Fibroblast of lung (primary cell): ENCODE measurements around the gene ZNF398. TPM values are rescaled to one million over a fixed set of nuclear protein-coding genes. Genes with fewer than 3 reads are reported as not detected.

ENCODE experiments used
- DNase-seq, 2 donors: peaks; one replicate each; pipeline versions ENCODE4 v3.0.0 to v3.0.0-alpha.2; 2010; ENCODE audit warnings: low read depth in 2 of 2
- H2AFZ ChIP-seq: 2 replicates; pipeline ENCODE4 v1.5.1; 2012; ENCODE audit warnings: low read length, control low read depth, inconsistent platforms
- H3K27ac ChIP-seq: 2 replicates; pipeline ENCODE4 v1.5.1; 2011; ENCODE audit warnings: low read length, control low read depth; ENCODE audit not compliant: insufficient read depth
- H3K27me3 ChIP-seq: 2 replicates; pipeline ENCODE4 v1.5.1; 2011; ENCODE audit warnings: mild to moderate bottlenecking, low read length; ENCODE audit not compliant: control insufficient read depth, insufficient read depth
- H3K36me3 ChIP-seq: 2 replicates; pipeline ENCODE4 v1.5.1; 2011; ENCODE audit warnings: low read length; ENCODE audit not compliant: control insufficient read depth, insufficient read depth
- H3K4me1 ChIP-seq: 2 replicates; pipeline ENCODE4 v1.5.1; 2011; ENCODE audit warnings: low read length; ENCODE audit not compliant: control insufficient read depth, insufficient read depth; ENCODE audit errors: extremely low read depth
- H3K4me2 ChIP-seq: 2 replicates; pipeline ENCODE4 v1.5.1; 2011; ENCODE audit warnings: low read length, control low read depth; ENCODE audit not compliant: insufficient read depth; ENCODE audit errors: extremely low read depth
- H3K4me3 ChIP-seq, 4 experiments: fragments of 200-600 bp in 1 of 4; sonication (generic) in 1 of 4; replicated peaks in 1 of 4; 2 replicates each; pipeline ENCODE4 v1.5.1; 2011 to 2016; ENCODE audit warnings: low read length in 4 of 4, low read depth in 3 of 4, mild to moderate bottlenecking in 3 of 4, control low read depth in 2 of 4, inconsistent platforms in 1 of 4, mixed read lengths in 1 of 4; ENCODE audit not compliant: insufficient read depth in 1 of 4; ENCODE audit errors: control extremely low read depth in 1 of 4
- H3K79me2 ChIP-seq: 2 replicates; pipeline ENCODE4 v1.5.1; 2012; ENCODE audit warnings: mild to moderate bottlenecking, low read length, inconsistent platforms; ENCODE audit not compliant: control insufficient read depth, insufficient read depth
- H3K9ac ChIP-seq: 2 replicates; pipeline ENCODE4 v1.5.1; 2011; ENCODE audit warnings: mild to moderate bottlenecking, low read length, control low read depth; ENCODE audit not compliant: insufficient read depth
- H3K9me3 ChIP-seq: 2 replicates; pipeline ENCODE4 v1.5.1; 2012; ENCODE audit warnings: low read depth, low read length; ENCODE audit not compliant: control insufficient read depth, insufficient read depth
- H4K20me1 ChIP-seq: 2 replicates; pipeline ENCODE4 v1.5.1; 2011; ENCODE audit warnings: low read length; ENCODE audit not compliant: control insufficient read depth, insufficient read depth; ENCODE audit errors: extremely low read depth
- EZH2 ChIP-seq: IDR thresholded peaks from 2 replicates; pipeline ENCODE4 v1.5.1; 2012; ENCODE audit warnings: low read length, control low read depth, mild to moderate bottlenecking; ENCODE audit errors: missing control alignments
- polyA plus RNA-seq, 2 donors: library from polyadenylated mRNA; depleted of rRNA in 1 of 2; stranded (reverse) in 1 of 2; unstranded in 1 of 2; fragments of >200 nt; gene quantifications; 2 replicates each; pipeline ENCODE4 v1.2.1, GENCODE V29; 2011 to 2012; ENCODE audit warnings: missing spikeins in 1 of 2
- total RNA-seq: library from RNA; depleted of rRNA; stranded (reverse); fragments of >200 nt; gene quantifications from 2 replicates; pipeline ENCODE4 v1.2.1, GENCODE V29; 2014
- TF ChIP-seq, protein P1 (sequence below), 2 donors: IDR thresholded peaks in 1 of 2; conservative IDR thresholded peaks in 1 of 2; 1 replicate in 1 of 2; 2 replicates in 1 of 2; pipeline ENCODE4 v1.5.1; 2011 to 2012; ENCODE audit warnings: low read length in 2 of 2, control low read depth in 1 of 2, inconsistent platforms in 1 of 2, low read depth in 1 of 2, mild to moderate bottlenecking in 1 of 2

ZNF398 gene
- total and polyA plus RNA-seq, 2 donors (not counting 1 experiment from before 2014, with no cell fraction given), result 6.7 to 7.3 TPM

DNA sequence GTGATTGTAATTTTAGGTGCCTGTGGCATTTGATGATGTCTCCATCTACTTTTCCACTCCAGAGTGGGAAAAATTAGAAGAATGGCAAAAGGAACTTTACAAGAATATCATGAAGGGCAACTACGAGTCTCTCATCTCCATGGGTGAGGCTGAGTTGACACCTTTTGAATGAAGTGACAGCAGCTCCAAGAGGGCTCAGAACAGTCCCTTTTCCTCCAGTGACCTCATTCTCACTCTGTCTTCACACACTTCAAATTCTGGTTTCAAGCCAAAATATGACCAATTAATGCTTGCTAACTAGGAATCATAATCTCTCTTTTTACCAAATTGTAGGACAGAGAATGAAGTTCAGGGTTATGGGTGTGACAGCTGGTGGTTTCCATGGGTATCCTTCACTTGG lies 18.9 kb downstream of the ZNF398 start:
- H2AFZ ChIP-seq, result no peak overlapping the region
- DNase-seq, result no peak
- H4K20me1 ChIP-seq, result no peaks in the 10 kb centered on the region
- no peaks in the 10 kb centered on the region for H3K27me3 ChIP-seq
- peaks cover 6% of the 10 kb centered on the region for H3K36me3 ChIP-seq
- H3K4me2 ChIP-seq, result no peak overlapping the region
- TF ChIP-seq, protein P1, sequence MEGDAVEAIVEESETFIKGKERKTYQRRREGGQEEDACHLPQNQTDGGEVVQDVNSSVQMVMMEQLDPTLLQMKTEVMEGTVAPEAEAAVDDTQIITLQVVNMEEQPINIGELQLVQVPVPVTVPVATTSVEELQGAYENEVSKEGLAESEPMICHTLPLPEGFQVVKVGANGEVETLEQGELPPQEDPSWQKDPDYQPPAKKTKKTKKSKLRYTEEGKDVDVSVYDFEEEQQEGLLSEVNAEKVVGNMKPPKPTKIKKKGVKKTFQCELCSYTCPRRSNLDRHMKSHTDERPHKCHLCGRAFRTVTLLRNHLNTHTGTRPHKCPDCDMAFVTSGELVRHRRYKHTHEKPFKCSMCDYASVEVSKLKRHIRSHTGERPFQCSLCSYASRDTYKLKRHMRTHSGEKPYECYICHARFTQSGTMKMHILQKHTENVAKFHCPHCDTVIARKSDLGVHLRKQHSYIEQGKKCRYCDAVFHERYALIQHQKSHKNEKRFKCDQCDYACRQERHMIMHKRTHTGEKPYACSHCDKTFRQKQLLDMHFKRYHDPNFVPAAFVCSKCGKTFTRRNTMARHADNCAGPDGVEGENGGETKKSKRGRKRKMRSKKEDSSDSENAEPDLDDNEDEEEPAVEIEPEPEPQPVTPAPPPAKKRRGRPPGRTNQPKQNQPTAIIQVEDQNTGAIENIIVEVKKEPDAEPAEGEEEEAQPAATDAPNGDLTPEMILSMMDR (conservative IDR thresholded peaks at IDR 0.05 in 1 of 2, IDR thresholded peaks at IDR 0.05 in 1 of 2; ENCODE audit: low read depth in 1 of 2, low read length in 2 of 2), result no peak
- no peak for TF ChIP-seq EZH2
- H3K27ac ChIP-seq, result no peak overlapping the region
- peaks cover 6% of the 10 kb centered on the region for H3K79me2 ChIP-seq
- no peak overlapping the region for H3K4me3 ChIP-seq
- H3K4me1 ChIP-seq, result no peaks in the 10 kb centered on the region
- no peaks in the 10 kb centered on the region for H3K9me3 ChIP-seq
- H3K9ac ChIP-seq, result no peak overlapping the region

DNA sequence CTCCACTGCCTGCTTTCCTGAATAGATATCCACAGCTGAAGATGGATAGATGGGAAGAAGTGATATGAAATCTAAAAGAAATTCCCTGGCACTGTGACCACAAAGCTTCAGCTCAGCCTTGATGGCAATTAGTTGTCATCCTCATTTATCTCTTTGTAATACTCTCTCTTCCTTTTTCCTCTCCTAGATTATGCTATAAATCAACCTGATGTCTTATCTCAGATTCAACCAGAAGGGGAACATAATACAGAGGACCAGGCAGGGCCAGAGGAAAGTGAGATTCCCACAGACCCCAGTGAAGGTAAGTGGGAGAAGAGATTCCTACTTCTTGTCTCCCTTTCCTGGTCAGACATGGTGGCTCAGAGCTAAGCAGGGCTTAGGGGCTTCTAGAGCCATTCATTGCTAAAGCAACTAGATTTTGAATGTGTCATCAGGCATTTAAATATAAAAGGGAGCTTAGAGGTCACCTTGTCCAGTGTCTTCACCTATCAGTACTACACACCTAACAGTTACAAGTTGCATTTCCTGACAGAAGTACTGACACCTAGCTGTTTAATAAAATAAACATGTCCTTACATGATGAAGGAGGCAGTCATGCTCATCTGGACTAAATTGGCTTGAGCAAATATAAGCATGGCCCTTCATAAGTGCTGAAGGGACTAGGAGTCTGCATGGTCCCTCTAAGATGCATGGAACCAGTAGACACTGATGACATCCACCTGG lies 19.5 kb downstream of the ZNF398 start:
- H3K9ac ChIP-seq, result no peak overlapping the region
- no peak for TF ChIP-seq EZH2
- H4K20me1 ChIP-seq, result no peaks in the 10 kb centered on the region
- no peak overlapping the region for H2AFZ ChIP-seq
- no peak for DNase-seq
- H3K4me3 ChIP-seq, result no peak overlapping the region
- peaks cover 7% of the 10 kb centered on the region for H3K36me3 ChIP-seq
- peaks cover 2% of the 10 kb centered on the region for H3K79me2 ChIP-seq
- H3K27me3 ChIP-seq, result no peaks in the 10 kb centered on the region
- H3K4me2 ChIP-seq, result no peak overlapping the region
- no peak overlapping the region for H3K27ac ChIP-seq
- H3K9me3 ChIP-seq, result no peaks in the 10 kb centered on the region
- no peaks in the 10 kb centered on the region for H3K4me1 ChIP-seq

DNA sequence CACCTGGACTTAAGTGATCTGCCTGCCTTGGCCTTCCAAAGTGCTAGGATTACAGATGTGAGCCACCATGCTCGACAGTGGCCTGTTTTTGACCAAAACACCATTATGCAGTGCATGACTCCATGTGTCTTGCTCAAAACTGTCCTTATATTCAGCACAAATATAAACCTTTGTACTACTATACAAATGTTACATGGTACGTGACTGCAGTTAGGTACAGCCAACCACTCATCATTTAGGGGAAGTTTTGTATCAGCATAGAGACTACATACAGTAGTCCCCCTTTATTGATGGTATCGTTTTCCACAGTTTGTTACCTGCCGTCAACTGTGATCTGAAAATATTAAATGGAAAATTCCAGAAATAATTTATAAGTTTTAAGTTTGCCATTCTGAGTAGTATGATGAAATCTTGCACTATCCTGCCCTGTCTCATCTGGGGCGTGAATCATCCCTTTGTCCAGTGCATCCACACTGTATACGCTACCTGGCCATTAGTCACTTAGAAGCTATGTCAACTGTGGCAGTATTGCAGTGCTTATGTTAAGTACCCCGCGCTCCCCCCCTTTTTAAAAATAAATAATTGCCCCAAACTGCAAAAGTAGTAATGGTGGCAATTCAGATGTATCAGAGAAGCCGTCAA lies 24.8 kb downstream of the ZNF398 start:
- H3K9ac ChIP-seq, result no peak overlapping the region
- H3K4me1 ChIP-seq, result no peaks in the 10 kb centered on the region
- TF ChIP-seq, protein P1 (conservative IDR thresholded peaks at IDR 0.05 in 1 of 2, IDR thresholded peaks at IDR 0.05 in 1 of 2; ENCODE audit: low read depth in 1 of 2, low read length in 2 of 2), result no peak
- no peak for TF ChIP-seq EZH2
- H3K36me3 ChIP-seq, result peaks cover 6% of the 10 kb centered on the region
- H3K4me2 ChIP-seq, result no peak overlapping the region
- H4K20me1 ChIP-seq, result no peaks in the 10 kb centered on the region
- no peaks in the 10 kb centered on the region for H3K79me2 ChIP-seq
- peak in 1 of 2 donors; percentile 54 for DNase-seq
- no peaks in the 10 kb centered on the region for H3K9me3 ChIP-seq
- no peaks in the 10 kb centered on the region for H3K27me3 ChIP-seq
- H2AFZ ChIP-seq, result no peak overlapping the region
- no peak overlapping the region for H3K4me3 ChIP-seq
- H3K27ac ChIP-seq, result no peak overlapping the region
